H1 (cell line): ENCODE results near the gene PAX8. TPM values are rescaled to one million over a fixed set of nuclear protein-coding genes. Genes with fewer than 3 reads are reported as not detected.
A peak's percentile ranks its signal among the peaks of the same experiment; 100 is the strongest.
"Not testable (repeated sequence)": the region's sequence is repeated elsewhere in the genome, so short reads cannot be mapped to it uniquely, and the experiment has no call there.

ENCODE experiments used
- CTCF ChIA-PET: fragments of 300-600 bp; sonication (Branson Sonifier 250); formaldehyde crosslinking; loops from one replicate; lab custom pipeline; 2021; ENCODE audit not compliant: partially characterized antibody; lab: Charles Lee
- POLR2A ChIA-PET: fragments of 300-600 bp; sonication (Branson Sonifier 250); formaldehyde crosslinking; loops from one replicate; lab custom pipeline; 2021; ENCODE audit warnings: inconsistent platforms; ENCODE audit not compliant: partially characterized antibody; lab: Charles Lee
- DNase-seq, 2 experiments: peaks; one replicate each; pipeline versions ENCODE4 v3.0.0 to v3.0.0-alpha.2; 2010 to 2022; ENCODE audit warnings: low spot score in 2 of 2, low read depth in 1 of 2, mixed read lengths in 1 of 2
- FAIRE-seq: peaks from 2 replicates; lab custom pipeline; 2011; peaks lifted over from hg19 to GRCh38; lab: Jason Lieb, UNC
- H2AFZ ChIP-seq: 2 replicates; pipeline ENCODE4 v1.8.1; 2012; ENCODE audit warnings: low read length, inconsistent platforms
- H2AK5ac ChIP-seq: 2 replicates; pipeline ENCODE4 v1.6.1; 2013; ENCODE audit warnings: low read depth, low read length
- H2BK120ac ChIP-seq: replicated peaks from 2 replicates; pipeline ENCODE3; 2013; ENCODE audit warnings: low read depth, low read length, inconsistent platforms
- H2BK12ac ChIP-seq: 2 replicates; pipeline ENCODE4 v1.6.1; 2013; ENCODE audit warnings: low read depth, low read length
- H2BK15ac ChIP-seq: 2 replicates; pipeline ENCODE4 v1.6.1; 2013; ENCODE audit warnings: low read length
- H2BK20ac ChIP-seq: 2 replicates; pipeline ENCODE4 v1.6.1; 2013; ENCODE audit warnings: low read length
- H2BK5ac ChIP-seq: 2 replicates; pipeline ENCODE4 v1.6.1; 2013; ENCODE audit warnings: low read depth, low read length
- H3K14ac ChIP-seq: 2 replicates; pipeline ENCODE4 v1.6.1; 2013; ENCODE audit warnings: inconsistent platforms; ENCODE audit not compliant: insufficient read length
- H3K18ac ChIP-seq: 2 replicates; pipeline ENCODE4 v1.6.1; 2013; ENCODE audit warnings: low read length; ENCODE audit errors: extremely low read depth
- H3K23ac ChIP-seq: 2 replicates; pipeline ENCODE4 v1.6.1; 2013; ENCODE audit warnings: inconsistent platforms; ENCODE audit not compliant: insufficient read length
- H3K23me2 ChIP-seq: 2 replicates; pipeline ENCODE4 v1.6.1; 2013; ENCODE audit warnings: low read depth, low read length
- H3K27ac ChIP-seq: 2 replicates; pipeline ENCODE4 v1.6.1; 2011; ENCODE audit warnings: low read depth, low read length, inconsistent platforms
- H3K27me3 ChIP-seq, 4 experiments: replicated peaks in 1 of 4; 1 replicate in 1 of 4; 2 replicates in 3 of 4; pipeline versions ENCODE4 v1.6.1 to v1.8.1; 2011 to 2013; ENCODE audit warnings: low read length in 3 of 4, mild to moderate bottlenecking in 3 of 4, inconsistent platforms in 2 of 4, mixed read lengths in 2 of 4, moderate library complexity in 1 of 4; ENCODE audit not compliant: control insufficient read depth in 3 of 4, insufficient read depth in 3 of 4; ENCODE audit errors: extremely low read depth in 1 of 4
- H3K36me3 ChIP-seq, 4 experiments: 2 replicates each; pipeline versions ENCODE4 v1.6.1 to v1.8.1; 2011 to 2013; ENCODE audit warnings: mild to moderate bottlenecking in 4 of 4, low read length in 3 of 4, moderate library complexity in 2 of 4, control low read depth in 1 of 4, inconsistent platforms in 1 of 4; ENCODE audit not compliant: insufficient read depth in 4 of 4, control insufficient read depth in 2 of 4
- H3K4ac ChIP-seq: replicated peaks from 2 replicates; pipeline ENCODE3; 2013; ENCODE audit warnings: low read length, low read depth, mixed read lengths, inconsistent platforms; ENCODE audit not compliant: insufficient read length
- H3K4me1 ChIP-seq, 4 experiments: replicated peaks in 1 of 4; 1 replicate in 1 of 4; 2 replicates in 3 of 4; pipeline versions ENCODE4 v1.6.1 to v1.8.1; 2011 to 2013; ENCODE audit warnings: low read length in 3 of 4, inconsistent platforms in 2 of 4, mixed read lengths in 1 of 4; ENCODE audit not compliant: insufficient read depth in 4 of 4, control insufficient read depth in 3 of 4
- H3K4me2 ChIP-seq, 2 experiments: 2 replicates each; pipeline versions ENCODE4 v1.6.1 to v1.8.1; 2011 to 2013; ENCODE audit warnings: low read depth in 2 of 2, low read length in 2 of 2, control low read depth in 1 of 2, inconsistent platforms in 1 of 2, mild to moderate bottlenecking in 1 of 2; ENCODE audit not compliant: insufficient read depth in 1 of 2
- H3K4me3 ChIP-seq, 4 experiments: fragments of 200-600, 300-600 bp in 1 of 4; sonication (generic), shearing (Covaris generic), sonication (Bioruptor Twin) in 1 of 4; 2 replicates each; pipeline versions ENCODE4 v1.5.1 to v1.8.1; 2011 to 2016; ENCODE audit warnings: low read length in 4 of 4, low read depth in 3 of 4, control low read depth in 2 of 4, inconsistent platforms in 2 of 4, mild to moderate bottlenecking in 2 of 4, mixed read lengths in 1 of 4, moderate library complexity in 1 of 4; ENCODE audit not compliant: insufficient read depth in 2 of 4; ENCODE audit errors: extremely low read depth in 1 of 4
- H3K56ac ChIP-seq: replicated peaks from 2 replicates; pipeline ENCODE3; 2013; ENCODE audit warnings: low read depth, mild to moderate bottlenecking, mixed read lengths, low read length, inconsistent platforms; ENCODE audit not compliant: insufficient read length
- H3K79me1 ChIP-seq: 2 replicates; pipeline ENCODE4 v1.6.1; 2013; ENCODE audit warnings: low read depth, low read length, control low read depth
- H3K79me2 ChIP-seq, 2 experiments: 2 replicates each; pipeline versions ENCODE4 v1.6.1 to v1.8.1; 2012 to 2013; ENCODE audit warnings: low read length in 2 of 2, mild to moderate bottlenecking in 2 of 2, inconsistent platforms in 1 of 2; ENCODE audit not compliant: insufficient read depth in 2 of 2, control insufficient read depth in 1 of 2
- H3K9ac ChIP-seq, 4 experiments: replicated peaks in 1 of 4; 1 replicate in 1 of 4; 2 replicates in 3 of 4; pipeline versions ENCODE4 v1.6.1 to v1.8.1; 2011 to 2013; ENCODE audit warnings: low read depth in 3 of 4, low read length in 3 of 4, control low read depth in 2 of 4, mild to moderate bottlenecking in 2 of 4, moderate library complexity in 2 of 4, inconsistent platforms in 1 of 4; ENCODE audit errors: extremely low read depth in 1 of 4
- H3K9me3 ChIP-seq, 2 experiments: 2 replicates each; pipeline versions ENCODE4 v1.6.1 to v1.8.1; 2012 to 2013; ENCODE audit warnings: mild to moderate bottlenecking in 2 of 2, moderate library complexity in 2 of 2, control low read depth in 1 of 2, inconsistent platforms in 1 of 2, low read depth in 1 of 2, low read length in 1 of 2, mixed read lengths in 1 of 2; ENCODE audit not compliant: insufficient read depth in 2 of 2
- H4K20me1 ChIP-seq, 2 experiments: replicated peaks in 1 of 2; 2 replicates each; pipeline versions ENCODE3 to v1.8.1; 2011 to 2013; ENCODE audit warnings: inconsistent platforms in 2 of 2, low read length in 2 of 2, mild to moderate bottlenecking in 1 of 2; ENCODE audit not compliant: insufficient read depth in 2 of 2, control insufficient read depth in 1 of 2
- H4K5ac ChIP-seq: 2 replicates; pipeline ENCODE4 v1.6.1; 2013; ENCODE audit warnings: low read length, low read depth, mixed read lengths, inconsistent platforms; ENCODE audit not compliant: insufficient read length
- H4K8ac ChIP-seq: 2 replicates; pipeline ENCODE4 v1.8.0; 2013; ENCODE audit warnings: mild to moderate bottlenecking, moderate library complexity, low read length, inconsistent platforms; ENCODE audit not compliant: insufficient read depth; ENCODE audit errors: extremely low read depth
- H4K91ac ChIP-seq: replicated peaks from 2 replicates; pipeline ENCODE3; 2013; ENCODE audit warnings: low read length, mixed read lengths, inconsistent platforms; ENCODE audit not compliant: insufficient read length
- ASH2L ChIP-seq: fragments of 200-600, 300-600 bp; sonication (generic); IDR thresholded peaks from one replicate; pipeline ENCODE4 v1.7.1; 2017; ENCODE audit warnings: low read length
- MAX ChIP-seq: IDR thresholded peaks from 2 replicates; pipeline ENCODE4 v1.6.1; 2012; ENCODE audit warnings: inconsistent platforms
- RBBP5 ChIP-seq: IDR thresholded peaks from 2 replicates; pipeline ENCODE4 v1.7.1; 2012; ENCODE audit warnings: low read depth, mild to moderate bottlenecking, inconsistent platforms, low read length, moderate library complexity, borderline replicate concordance
- WGBS, 2 experiments: shearing (Covaris generic) in 1 of 2; methylation state at CpG; one replicate each; pipeline versions ENCODE4 v1.1.6 to v1.1.7; 2013 to 2015; ENCODE audit warnings: low lambda C conversion rate in 2 of 2, mixed read lengths in 2 of 2, inconsistent platforms in 1 of 2, low coverage in 1 of 2, missing lambda C conversion rate in 1 of 2; ENCODE audit not compliant: insufficient replicate concordance in 2 of 2, insufficient coverage in 1 of 2, insufficient read length in 1 of 2; ENCODE audit errors: extremely low coverage in 1 of 2, missing lambda C conversion rate in 1 of 2; 5-methylcytosine and 5-hydroxymethylcytosine counted together
- polyA plus RNA-seq, 7 experiments: library from polyadenylated mRNA; depleted of rRNA in 3 of 7; stranded (reverse) in 5 of 7; unstranded in 2 of 7; fragments of >200 nt in 5 of 7; fragments of 200-250 nt in 2 of 7; gene quantifications; 1 replicate in 5 of 7; 2 replicates in 1 of 7; 4 replicates in 1 of 7; pipeline versions ENCODE4 v1.2.1 to v1.2.3, GENCODE V29; 2011 to 2013; ENCODE audit warnings: missing spikeins in 2 of 7, mixed read lengths in 2 of 7
- total RNA-seq: library from RNA; stranded (reverse); fragmentation: NEBNext Ultra II Directional; extraction: Animal tissue kit (Norgen Biotek cat#: 25700); gene quantifications from 2 replicates; pipeline ENCODE4 v1.2.1, GENCODE V29; 2021

PAX8 gene
- total and polyA plus RNA-seq, 2 of the 8 experiments (the other 6 are each of a cell fraction or from before 2014, with no cell fraction given): 0.02 TPM; not detected in 1

GRCh38 chr2:113325161-113325731 is 46.5 kb upstream of the PAX8 start:
- Histone ChIP-seq H3K4me2 (peak overlapping the region; percentile 71 to 91), H3K18ac (peak overlapping the region; percentile 83), H2AFZ (peak overlapping the region; percentile 85; the same call in 1 of the 2 replicates), H2AK5ac (0 out of 2 replicates have a peak overlapping the region, but pooled peaks have one; percentile 15), H3K4me3 (peak overlapping the region; percentile 17 to 70 (median 41)), H3K27me3 (peaks cover 0 to 10% (median 6%) of the 10 kb centered on the region in 4 experiments; a peak in 5 of 7 replicates)
- 7% methylated on average over 10 of the region's 14 CpGs; no CpG with 5 or more reads in 1 of the 2 experiments for WGBS, 2 experiments
- H3K23ac ChIP-seq, POLR2A ChIA-PET, FAIRE-seq, H4K8ac ChIP-seq, H2BK20ac ChIP-seq, H3K27ac ChIP-seq, H3K79me1 ChIP-seq, H3K9ac ChIP-seq, H3K79me2 ChIP-seq, H3K9me3 ChIP-seq, H4K20me1 ChIP-seq, H3K23me2 ChIP-seq, H4K5ac ChIP-seq, H3K4ac ChIP-seq, H3K14ac ChIP-seq, H2BK120ac ChIP-seq, H4K91ac ChIP-seq, H3K56ac ChIP-seq, H2BK5ac ChIP-seq, H2BK12ac ChIP-seq, CTCF ChIA-PET, H3K36me3 ChIP-seq, H3K4me1 ChIP-seq, H2BK15ac ChIP-seq: not testable (repeated sequence)
- peak; percentile 14; the same call in 1 of the 2 replicates for TF ChIP-seq RBBP5
- peak; percentile 63 for TF ChIP-seq MAX
- TF ChIP-seq ASH2L: peak; percentile 70
- peak in 1 of 2 experiments; percentile 56 for DNase-seq
